Neutrophil (primary cell): ENCODE measurements around the gene AASDH.

Experiments
- H3K27ac ChIP-seq: fragments of 200-600 bp; sonication (generic); 2 replicates; pipeline ENCODE4 v1.5.1; 2016; ENCODE audit warnings: mild to moderate bottlenecking, moderate library complexity
- H3K27me3 ChIP-seq: fragments of 200-600 bp; sonication (generic); 2 replicates; pipeline ENCODE4 v1.6.0; 2016; ENCODE audit warnings: mild to moderate bottlenecking
- H3K36me3 ChIP-seq: fragments of 200-600 bp; sonication (generic); 2 replicates; pipeline ENCODE4 v1.5.1; 2017
- H3K4me1 ChIP-seq, 2 experiments: fragments of 200-600 bp in 1 of 2; sonication (generic) in 1 of 2; 1 replicate in 1 of 2; 2 replicates in 1 of 2; pipeline versions ENCODE4 v1.5.1 to v1.6.1; 2013 to 2016; ENCODE audit warnings: low read depth in 1 of 2, low read length in 1 of 2, mild to moderate bottlenecking in 1 of 2, moderate library complexity in 1 of 2; ENCODE audit not compliant: control insufficient read depth in 1 of 2, insufficient read depth in 1 of 2
- H3K4me3 ChIP-seq, 2 experiments: fragments of 200-600 bp in 1 of 2; sonication (generic) in 1 of 2; 1 replicate in 1 of 2; 2 replicates in 1 of 2; pipeline ENCODE4 v1.5.1; 2013 to 2016; ENCODE audit warnings: low read depth in 1 of 2, low read length in 1 of 2, mild to moderate bottlenecking in 1 of 2, moderate library complexity in 1 of 2
- H3K9me3 ChIP-seq: fragments of 200-600 bp; sonication (generic); 2 replicates; pipeline ENCODE4 v1.5.1; 2016
- TF ChIP-seq, protein P1 (sequence below): fragments of 200-600 bp; sonication (generic); IDR thresholded peaks from 2 replicates; pipeline ENCODE4 v1.5.1; 2016; ENCODE audit warnings: antibody characterized with exemption

Gene AASDH

DNA sequence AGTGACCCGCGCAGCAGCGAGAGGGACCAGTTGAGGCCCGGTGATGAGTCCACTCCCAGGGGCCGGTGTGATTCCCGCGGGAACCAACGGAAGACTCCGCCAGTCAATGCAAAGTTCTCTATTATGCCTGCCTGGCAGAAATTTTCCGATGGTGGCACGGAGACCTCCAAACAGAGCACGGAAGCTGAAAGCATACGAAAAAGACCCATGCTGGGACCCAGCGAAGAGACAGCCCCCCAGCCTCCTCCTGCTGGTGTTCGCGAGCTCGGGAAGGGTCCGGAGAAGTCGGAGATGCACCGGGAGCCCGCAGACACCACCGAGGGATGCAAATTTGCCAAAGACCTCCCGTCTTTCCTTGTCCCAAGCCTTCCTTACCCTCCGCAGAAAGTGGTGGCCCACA is 71.7 kb downstream of the AASDH start:
- Histone ChIP-seq H3K27me3 (no peaks in the 10 kb centered on the region), H3K36me3 (no peaks in the 10 kb centered on the region), H3K4me3 (no peak overlapping the region), H3K27ac (no peak overlapping the region), H3K4me1 (no peaks in the 10 kb centered on the region), H3K9me3 (no peaks in the 10 kb centered on the region)
- TF ChIP-seq, protein P1, sequence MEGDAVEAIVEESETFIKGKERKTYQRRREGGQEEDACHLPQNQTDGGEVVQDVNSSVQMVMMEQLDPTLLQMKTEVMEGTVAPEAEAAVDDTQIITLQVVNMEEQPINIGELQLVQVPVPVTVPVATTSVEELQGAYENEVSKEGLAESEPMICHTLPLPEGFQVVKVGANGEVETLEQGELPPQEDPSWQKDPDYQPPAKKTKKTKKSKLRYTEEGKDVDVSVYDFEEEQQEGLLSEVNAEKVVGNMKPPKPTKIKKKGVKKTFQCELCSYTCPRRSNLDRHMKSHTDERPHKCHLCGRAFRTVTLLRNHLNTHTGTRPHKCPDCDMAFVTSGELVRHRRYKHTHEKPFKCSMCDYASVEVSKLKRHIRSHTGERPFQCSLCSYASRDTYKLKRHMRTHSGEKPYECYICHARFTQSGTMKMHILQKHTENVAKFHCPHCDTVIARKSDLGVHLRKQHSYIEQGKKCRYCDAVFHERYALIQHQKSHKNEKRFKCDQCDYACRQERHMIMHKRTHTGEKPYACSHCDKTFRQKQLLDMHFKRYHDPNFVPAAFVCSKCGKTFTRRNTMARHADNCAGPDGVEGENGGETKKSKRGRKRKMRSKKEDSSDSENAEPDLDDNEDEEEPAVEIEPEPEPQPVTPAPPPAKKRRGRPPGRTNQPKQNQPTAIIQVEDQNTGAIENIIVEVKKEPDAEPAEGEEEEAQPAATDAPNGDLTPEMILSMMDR = no peak

DNA sequence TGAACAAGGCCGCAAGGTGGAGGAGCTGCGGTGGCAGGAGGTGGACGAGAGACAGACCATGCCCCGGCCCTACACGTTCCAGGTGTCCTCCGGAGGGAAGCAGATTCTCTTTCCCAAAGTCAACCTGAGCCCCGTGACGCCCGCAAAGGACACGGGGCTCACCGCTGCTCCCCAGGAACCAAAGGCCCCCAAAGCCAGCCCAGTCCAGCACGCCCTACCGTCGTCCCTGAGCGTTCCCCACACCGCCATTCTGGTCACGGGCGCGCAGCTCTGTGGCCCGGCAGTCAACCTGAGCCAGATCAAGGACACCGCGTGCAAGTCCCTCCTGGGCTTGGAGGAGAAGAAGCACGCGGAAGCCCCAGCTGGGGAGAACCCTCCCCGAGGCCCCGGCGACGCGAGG is 72.2 kb downstream of the AASDH start:
- TF ChIP-seq, protein P1 = no peak
- H3K27me3 ChIP-seq = no peaks in the 10 kb centered on the region
- no peak overlapping the region for H3K4me3 ChIP-seq
- no peaks in the 10 kb centered on the region for H3K36me3 ChIP-seq
- no peaks in the 10 kb centered on the region for H3K9me3 ChIP-seq
- H3K27ac ChIP-seq = no peak overlapping the region
- H3K4me1 ChIP-seq = no peaks in the 10 kb centered on the region

DNA sequence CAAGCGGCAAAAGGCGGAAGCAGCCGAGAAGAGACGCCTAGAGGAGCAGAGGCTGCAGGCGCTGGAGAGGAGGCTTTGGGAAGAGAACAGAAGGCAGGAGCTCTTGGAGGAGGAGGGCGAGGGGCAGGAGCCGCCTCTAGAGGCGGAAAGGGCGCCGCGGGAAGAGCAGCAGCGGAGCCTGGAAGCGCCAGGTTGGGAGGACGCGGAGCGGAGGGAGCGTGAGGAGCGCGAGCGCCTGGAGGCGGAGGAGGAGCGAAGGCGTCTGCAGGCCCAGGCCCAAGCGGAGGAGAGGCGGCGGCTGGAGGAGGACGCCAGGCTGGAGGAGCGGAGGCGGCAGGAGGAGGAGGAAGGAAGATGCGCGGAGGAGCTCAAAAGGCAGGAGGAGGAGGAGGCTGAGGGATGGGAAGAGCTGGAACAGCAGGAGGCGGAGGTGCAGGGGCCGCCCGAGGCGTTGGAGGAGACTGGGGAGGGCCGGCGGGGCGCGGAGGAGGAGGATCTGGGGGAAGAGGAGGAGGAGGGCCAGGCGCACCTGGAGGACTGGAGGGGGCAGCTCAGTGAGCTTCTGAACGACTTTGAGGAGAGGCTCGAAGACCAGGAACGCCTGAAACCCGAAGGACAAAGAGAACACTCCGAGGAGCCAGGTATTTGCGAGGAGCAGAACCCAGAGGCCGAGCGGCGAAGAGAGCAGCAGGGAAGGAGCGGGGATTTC is 72.9 kb downstream of the AASDH start:
- no peaks in the 10 kb centered on the region for H3K9me3 ChIP-seq
- TF ChIP-seq, protein P1 = no peak
- no peak overlapping the region for H3K27ac ChIP-seq
- no peak overlapping the region for H3K4me3 ChIP-seq
- no peaks in the 10 kb centered on the region for H3K4me1 ChIP-seq
- no peaks in the 10 kb centered on the region for H3K36me3 ChIP-seq
- no peaks in the 10 kb centered on the region for H3K27me3 ChIP-seq

DNA sequence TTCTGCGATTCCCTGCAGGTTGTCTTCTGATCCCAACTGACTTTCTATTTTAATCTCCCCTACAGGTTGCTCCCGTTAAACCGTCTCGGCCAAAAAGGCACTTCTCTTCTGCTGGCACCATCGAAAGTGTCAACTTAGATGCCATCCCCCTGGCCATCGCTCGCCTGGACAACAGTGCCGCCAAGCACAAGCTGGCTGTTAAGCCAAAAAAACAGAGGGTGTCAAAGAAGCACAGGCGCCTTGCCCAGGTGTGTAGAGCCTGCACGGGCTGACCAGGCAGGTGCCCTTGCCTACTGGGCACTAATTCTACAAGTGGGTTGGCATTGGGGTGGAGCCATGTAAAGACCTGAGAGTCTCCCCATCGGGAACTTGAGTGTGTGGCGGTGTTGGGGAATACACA is 74.2 kb downstream of the AASDH start:
- TF ChIP-seq, protein P1 = no peak
- no peak overlapping the region for H3K27ac ChIP-seq
- H3K9me3 ChIP-seq = no peaks in the 10 kb centered on the region
- H3K36me3 ChIP-seq = no peaks in the 10 kb centered on the region
- H3K27me3 ChIP-seq = no peaks in the 10 kb centered on the region
- H3K4me1 ChIP-seq = no peaks in the 10 kb centered on the region
- no peak overlapping the region for H3K4me3 ChIP-seq

DNA sequence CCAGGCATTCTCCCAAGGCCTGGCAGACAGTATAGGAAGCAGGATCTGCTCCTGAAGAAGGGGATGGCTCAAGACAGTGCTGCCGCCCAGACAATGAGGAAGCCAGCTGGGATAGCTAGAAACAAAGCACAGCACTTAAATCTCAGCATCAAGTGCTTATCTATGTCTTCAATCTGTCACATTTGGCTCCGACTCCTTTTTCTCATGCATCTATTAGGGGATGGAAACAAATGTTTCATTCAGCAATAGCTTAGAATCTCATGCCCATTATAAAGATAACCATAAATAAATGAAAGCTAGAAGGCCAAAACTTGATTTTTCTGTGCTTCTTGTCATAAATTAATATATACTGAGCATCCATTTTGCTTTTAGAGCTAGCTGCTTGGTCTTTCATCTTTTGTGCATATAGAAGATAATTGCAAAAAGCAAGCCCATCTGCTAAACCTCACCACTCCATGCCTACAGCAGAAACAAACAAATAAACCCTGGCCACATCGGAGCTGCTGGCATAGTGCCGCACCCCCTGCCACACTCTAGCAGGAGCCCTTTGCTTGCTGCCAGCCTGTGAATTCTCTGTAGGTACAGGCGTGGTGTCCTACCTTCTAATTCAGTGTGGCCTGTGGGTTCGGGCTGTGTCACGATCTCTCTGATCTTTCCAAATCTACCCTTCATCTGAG is 75.9 kb downstream of the AASDH start:
- Histone ChIP-seq H3K36me3 (no peaks in the 10 kb centered on the region), H3K4me1 (no peaks in the 10 kb centered on the region), H3K27ac (no peak overlapping the region), H3K27me3 (no peaks in the 10 kb centered on the region), H3K9me3 (no peaks in the 10 kb centered on the region), H3K4me3 (no peak overlapping the region)
- TF ChIP-seq, protein P1 = no peak
